AG04449 (cell line): ENCODE results near the gene MRO.

Experiments used
- CTCF ChIA-PET: fragments of 350-600 bp; formaldehyde crosslinking; extraction: SDS; loops from one replicate; lab custom pipeline; 2021; ENCODE audit warnings: antibody characterized with exemption; lab: Yijun Ruan, JAX
- POLR2A ChIA-PET: fragments of 400-600, 350-600 bp; formaldehyde crosslinking; extraction: SDS; loops from one replicate; lab custom pipeline; 2020; ENCODE audit warnings: antibody characterized with exemption, inconsistent platforms; lab: Yijun Ruan, JAX
- DNase-seq: peaks from one replicate; pipeline ENCODE4 v3.0.0-alpha.2; 2010; ENCODE audit warnings: low read depth, low spot score
- H3K4me3 ChIP-seq: 2 replicates; pipeline ENCODE4 v1.5.1; 2011; ENCODE audit warnings: low read depth, mild to moderate bottlenecking, control low read depth, low read length
- TF ChIP-seq, protein P1 (sequence below): IDR thresholded peaks from one replicate; pipeline ENCODE4 v1.5.1; 2011; ENCODE audit warnings: mild to moderate bottlenecking, moderate library complexity, low read length, control low read depth, inconsistent platforms; ENCODE audit not compliant: insufficient read depth; ENCODE audit errors: missing control alignments

The MRO gene

DNA sequence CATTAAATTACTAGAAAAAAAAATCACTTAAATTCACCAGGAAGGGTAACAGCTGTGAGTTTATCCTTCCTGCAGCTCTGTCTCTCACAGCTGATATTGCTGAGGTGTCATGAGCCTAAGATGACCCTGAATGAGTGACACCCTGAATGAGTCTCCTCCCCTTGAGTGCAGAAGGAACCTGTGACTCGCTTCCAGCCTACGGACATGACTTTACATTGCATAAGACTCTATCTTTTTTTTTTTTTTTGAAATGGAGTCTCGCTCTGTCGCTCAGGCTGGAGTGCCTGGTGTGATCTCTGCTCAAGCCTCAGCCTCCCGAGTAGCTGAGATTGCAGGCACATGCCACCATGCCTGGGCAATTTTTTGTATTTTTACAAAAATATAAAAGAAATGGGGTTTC, 14.1 kb downstream of the MRO start:
- POLR2A ChIA-PET, result no interaction called here
- CTCF ChIA-PET, result no interaction called here

DNA sequence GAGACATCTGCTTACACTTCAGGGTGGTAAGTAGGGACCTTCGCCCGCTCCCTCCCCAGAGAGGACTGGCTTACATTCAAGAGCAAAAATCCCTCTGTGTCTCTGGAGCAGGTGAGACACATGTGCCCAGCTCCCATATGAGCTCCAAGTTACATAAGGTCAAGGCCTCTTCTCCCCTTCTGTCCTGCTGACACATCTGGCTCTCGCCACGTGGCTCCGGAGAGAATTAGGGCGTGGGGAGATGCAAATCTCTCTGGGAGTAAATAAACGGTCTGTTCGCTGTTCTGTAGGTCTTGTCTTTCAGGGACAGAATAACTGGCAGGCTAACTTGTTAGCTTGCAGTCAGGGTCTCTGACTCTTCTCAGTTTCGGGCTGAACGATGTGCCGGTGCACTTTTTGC, 16.2 kb downstream of the MRO start:
- no peak for DNase-seq
- no peak overlapping the region for H3K4me3 ChIP-seq
- ChIA-PET CTCF (no interaction called here), POLR2A (no interaction called here)
- TF ChIP-seq, protein P1, sequence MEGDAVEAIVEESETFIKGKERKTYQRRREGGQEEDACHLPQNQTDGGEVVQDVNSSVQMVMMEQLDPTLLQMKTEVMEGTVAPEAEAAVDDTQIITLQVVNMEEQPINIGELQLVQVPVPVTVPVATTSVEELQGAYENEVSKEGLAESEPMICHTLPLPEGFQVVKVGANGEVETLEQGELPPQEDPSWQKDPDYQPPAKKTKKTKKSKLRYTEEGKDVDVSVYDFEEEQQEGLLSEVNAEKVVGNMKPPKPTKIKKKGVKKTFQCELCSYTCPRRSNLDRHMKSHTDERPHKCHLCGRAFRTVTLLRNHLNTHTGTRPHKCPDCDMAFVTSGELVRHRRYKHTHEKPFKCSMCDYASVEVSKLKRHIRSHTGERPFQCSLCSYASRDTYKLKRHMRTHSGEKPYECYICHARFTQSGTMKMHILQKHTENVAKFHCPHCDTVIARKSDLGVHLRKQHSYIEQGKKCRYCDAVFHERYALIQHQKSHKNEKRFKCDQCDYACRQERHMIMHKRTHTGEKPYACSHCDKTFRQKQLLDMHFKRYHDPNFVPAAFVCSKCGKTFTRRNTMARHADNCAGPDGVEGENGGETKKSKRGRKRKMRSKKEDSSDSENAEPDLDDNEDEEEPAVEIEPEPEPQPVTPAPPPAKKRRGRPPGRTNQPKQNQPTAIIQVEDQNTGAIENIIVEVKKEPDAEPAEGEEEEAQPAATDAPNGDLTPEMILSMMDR, result no peak

More for the DNA sequence above, 14.1 kb downstream of the MRO start:
- TF ChIP-seq, protein P1, result no peak
- no peak for DNase-seq
- no peak overlapping the region for H3K4me3 ChIP-seq

DNA sequence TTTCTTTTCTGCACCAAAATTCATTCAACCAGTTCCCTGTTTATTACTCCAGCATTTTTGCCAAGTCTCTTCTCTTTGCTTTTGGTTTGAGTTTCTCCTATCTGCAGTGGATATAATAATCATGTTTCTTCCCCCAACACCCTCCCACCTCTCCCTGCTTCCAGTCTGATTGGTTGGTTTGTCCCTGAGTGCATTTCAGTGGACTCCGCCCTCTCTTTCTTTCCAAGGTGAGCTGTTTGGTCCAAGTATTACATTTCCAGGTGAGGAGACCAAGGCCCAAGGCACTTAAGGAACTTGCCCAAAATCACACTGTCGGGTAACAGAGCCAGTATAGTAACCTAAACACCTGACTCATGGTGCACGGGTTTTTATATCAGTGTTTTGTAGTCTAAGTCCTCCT, 17.7 kb downstream of the MRO start:
- no peak overlapping the region for H3K4me3 ChIP-seq
- no peak for DNase-seq
- TF ChIP-seq, protein P1, result no peak
- ChIA-PET POLR2A (no interaction called here), CTCF (no interaction called here)

DNA sequence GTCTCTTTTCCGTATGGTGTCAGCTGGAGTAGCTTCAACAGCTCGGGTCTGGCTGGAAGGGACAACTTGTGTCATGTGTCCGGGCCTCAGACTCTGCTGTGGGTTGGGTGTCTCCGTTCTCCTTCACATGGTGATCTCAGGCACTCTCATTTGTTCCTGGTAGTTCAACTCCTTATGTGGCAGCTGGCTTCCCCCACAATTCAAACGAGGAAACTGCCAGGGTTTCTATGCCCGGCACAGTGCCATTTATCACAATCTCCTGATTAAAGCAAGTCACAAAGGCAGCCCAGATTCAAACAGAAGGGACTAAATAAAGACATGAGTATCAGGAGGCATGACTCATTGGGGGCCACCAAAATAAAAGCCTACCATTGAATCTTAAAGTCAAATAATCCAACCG, 22.7 kb downstream of the MRO start:
- POLR2A ChIA-PET, result no interaction called here
- no peak overlapping the region for H3K4me3 ChIP-seq
- no peak for DNase-seq
- TF ChIP-seq, protein P1, result no peak
- CTCF ChIA-PET, result interaction anchor here (0.8 kb wide), 1 partner anchor 23 kb away, joined by 4 read pairs; the partner anchor contains the start of gene MRO

DNA sequence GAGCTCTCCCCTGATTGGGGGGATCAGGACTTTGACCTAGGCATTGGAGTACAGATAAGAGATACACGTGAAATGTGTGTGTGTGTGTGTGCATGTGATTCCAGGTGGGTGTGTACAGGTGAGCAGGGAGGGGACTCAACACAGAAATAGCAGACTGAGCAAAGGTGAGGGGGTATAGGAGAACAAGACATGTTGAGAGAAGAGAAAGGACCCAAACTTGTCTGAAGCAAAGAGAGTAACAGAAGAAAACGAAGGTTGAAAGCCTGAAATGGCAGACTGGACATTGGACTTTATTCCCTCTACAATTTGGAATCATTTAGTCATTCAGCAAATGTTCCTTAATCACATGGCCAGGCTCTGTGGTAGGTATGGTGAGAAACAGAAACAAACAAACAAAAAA, 23.3 kb downstream of the MRO start:
- no peak for DNase-seq
- H3K4me3 ChIP-seq, result no peak overlapping the region
- TF ChIP-seq, protein P1, result no peak
- ChIA-PET POLR2A (no interaction called here), CTCF (interaction anchor here (0.8 kb wide), 1 partner anchor 23 kb away, joined by 4 read pairs; the partner anchor contains the start of gene MRO)

DNA sequence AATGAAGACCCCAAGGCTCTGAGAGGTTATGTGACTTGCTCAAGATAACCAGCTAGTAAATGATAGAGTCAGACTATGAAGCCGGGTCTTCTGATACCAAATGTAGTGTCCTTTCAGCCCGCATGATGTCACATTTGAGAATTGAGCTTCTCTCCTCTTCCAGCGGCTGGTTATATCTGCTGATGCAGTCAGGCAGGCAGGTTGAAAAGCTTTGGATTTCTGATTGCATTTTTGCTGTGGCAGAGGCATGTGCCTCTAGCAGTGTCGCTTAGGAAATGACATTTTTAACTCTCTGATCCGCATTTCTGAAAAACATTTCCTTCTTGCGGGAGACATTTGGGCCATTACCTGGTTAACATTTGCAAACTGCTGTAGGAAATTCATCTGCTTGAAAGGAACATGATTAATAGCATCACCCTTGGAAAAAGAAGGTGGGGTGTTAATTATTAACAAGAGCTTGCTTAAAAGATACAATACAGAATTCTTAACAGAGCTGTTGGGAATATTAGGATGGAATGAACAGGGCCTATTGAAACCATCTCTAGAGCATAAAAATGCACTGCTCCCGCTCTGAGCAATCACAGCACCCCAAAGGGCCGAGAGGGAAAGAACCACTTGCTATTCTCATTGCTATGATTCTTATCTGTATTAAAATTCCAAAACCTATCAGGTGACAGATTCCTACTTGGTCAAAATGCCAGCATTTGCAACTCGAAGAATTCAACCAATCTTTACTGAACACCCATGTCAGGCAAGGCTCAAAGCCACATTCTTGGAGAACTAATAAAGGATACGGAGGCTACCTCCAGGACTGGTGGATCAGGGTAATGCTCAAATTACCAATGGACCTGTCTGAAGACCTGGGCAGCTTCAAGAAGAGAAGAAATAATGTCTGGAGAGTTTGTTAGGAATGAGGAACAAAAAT, 25.9 kb downstream of the MRO start:
- DNase-seq, result no peak
- TF ChIP-seq, protein P1, result no peak
- ChIA-PET POLR2A (no interaction called here), CTCF (no interaction called here)
- H3K4me3 ChIP-seq, result no peak overlapping the region
